MM.1S (cell line): ENCODE data around the gene HS6ST3.

Source experiments
- DNase-seq: peaks from one replicate; pipeline ENCODE4 v3.0.0-alpha.2; 2015
- H2AFZ ChIP-seq: fragments of 300-600 bp; sonication (generic); 2 replicates; pipeline ENCODE4 v1.6.0; 2016; ENCODE audit warnings: antibody characterized with exemption, low read length
- H3F3A ChIP-seq: fragments of 300-600 bp; sonication (generic); 2 replicates; pipeline ENCODE4 v1.6.1; 2016; ENCODE audit warnings: mild to moderate bottlenecking, antibody characterized with exemption, low read length, moderate library complexity, mixed read lengths; ENCODE audit not compliant: insufficient read depth
- H3K27ac ChIP-seq: fragments of 300-600 bp; sonication (generic); 2 replicates; pipeline ENCODE4 v1.5.1; 2016; ENCODE audit warnings: mild to moderate bottlenecking, low read length
- H3K27me3 ChIP-seq: fragments of 300-600 bp; sonication (generic); replicated peaks from 2 replicates; pipeline ENCODE4 v1.6.0; 2016; ENCODE audit warnings: low read length; ENCODE audit not compliant: insufficient read depth
- H3K36me3 ChIP-seq: fragments of 300-600 bp; sonication (generic); replicated peaks from 2 replicates; pipeline ENCODE4 v1.6.1; 2016; ENCODE audit warnings: mild to moderate bottlenecking, low read length, mixed read lengths; ENCODE audit not compliant: insufficient read depth
- H3K4me1 ChIP-seq: fragments of 300-600 bp; sonication (generic); 2 replicates; pipeline ENCODE4 v1.6.1; 2016; ENCODE audit warnings: low read length, mixed read lengths
- H3K4me2 ChIP-seq: fragments of 300-600 bp; sonication (generic); 2 replicates; pipeline ENCODE4 v1.6.0; 2016; ENCODE audit warnings: low read depth, low read length
- H3K4me3 ChIP-seq: fragments of 300-600 bp; sonication (generic); 2 replicates; pipeline ENCODE4 v1.5.1; 2016; ENCODE audit warnings: low read length, mixed read lengths
- H3K79me2 ChIP-seq: fragments of 300-600 bp; sonication (generic); 2 replicates; pipeline ENCODE4 v1.6.1; 2016; ENCODE audit warnings: mixed run types, low read length, mixed read lengths
- H3K9ac ChIP-seq: fragments of 300-600 bp; sonication (generic); 2 replicates; pipeline ENCODE4 v1.6.1; 2016; ENCODE audit warnings: low read length, mixed read lengths
- H3K9me2 ChIP-seq: fragments of 300-600 bp; sonication (generic); replicated peaks from 2 replicates; pipeline ENCODE4 v1.6.1; 2016; ENCODE audit warnings: mild to moderate bottlenecking, low read length, mixed read lengths; ENCODE audit not compliant: insufficient read depth
- H3K9me3 ChIP-seq: fragments of 300-600 bp; sonication (generic); replicated peaks from 2 replicates; pipeline ENCODE4 v1.6.1; 2016; ENCODE audit warnings: mild to moderate bottlenecking, low read length, mixed read lengths; ENCODE audit not compliant: insufficient read depth
- H4K20me1 ChIP-seq: fragments of 300-600 bp; sonication (generic); 2 replicates; pipeline ENCODE4 v1.6.1; 2016; ENCODE audit warnings: mild to moderate bottlenecking, low read length, moderate library complexity, mixed read lengths; ENCODE audit not compliant: insufficient read depth
- EZH2 ChIP-seq: fragments of 300-600 bp; sonication (generic); optimal IDR thresholded peaks from 2 replicates; pipeline ENCODE3; 2017; ENCODE audit warnings: low read depth, mild to moderate bottlenecking, antibody characterized with exemption, low read length, mixed read lengths
- EZH2phosphoT487 ChIP-seq: fragments of 300-600 bp; sonication (generic); IDR thresholded peaks from 2 replicates; pipeline ENCODE4 v1.6.1; 2018; ENCODE audit warnings: antibody characterized with exemption, low read length
- TF ChIP-seq, protein P1 (sequence below): fragments of 300-600 bp; sonication (generic); IDR thresholded peaks from 2 replicates; pipeline ENCODE4 v1.5.1; 2016; ENCODE audit warnings: antibody characterized with exemption, low read length, mixed read lengths

Gene HS6ST3

DNA sequence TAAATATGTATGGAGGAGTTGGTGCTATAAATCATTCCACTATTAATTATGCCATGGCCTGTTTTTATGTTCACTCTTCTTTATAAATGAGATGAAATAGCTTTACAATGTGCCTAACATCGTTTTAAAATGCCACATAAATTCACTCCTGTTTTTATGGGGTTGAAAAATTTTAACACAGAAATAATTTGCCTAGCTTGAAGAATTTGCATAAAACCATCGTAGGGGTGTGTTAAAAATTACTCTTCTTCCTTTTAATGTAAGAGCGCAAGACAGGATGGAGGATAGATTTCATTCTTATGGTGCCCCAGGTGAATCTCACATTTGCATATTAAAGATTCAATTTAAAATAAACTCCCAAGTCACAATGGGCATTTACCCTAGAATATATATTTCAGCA lies 456.6 kb downstream of the HS6ST3 start:
- no peak for DNase-seq
- Histone ChIP-seq H3K4me1 (no peaks in the 10 kb centered on the region), H3F3A (no peaks in the 10 kb centered on the region)

DNA sequence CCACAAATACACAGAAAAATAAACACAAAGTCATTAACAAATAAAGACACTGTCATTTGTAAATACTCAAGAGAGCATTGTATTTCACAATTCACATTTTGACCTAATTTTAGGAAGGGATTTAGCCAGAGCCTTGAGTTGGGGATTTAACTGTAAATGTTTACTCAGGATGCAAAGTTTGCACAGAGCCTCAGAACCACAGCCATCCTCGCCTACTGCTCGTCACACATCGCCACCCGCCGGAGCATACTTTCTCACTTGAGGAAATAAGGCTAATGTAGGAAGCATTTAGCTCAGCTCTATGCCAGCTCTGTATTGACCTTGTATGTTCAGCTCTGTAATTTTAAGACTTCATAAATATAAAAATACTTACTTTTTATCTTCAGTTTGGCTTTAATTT lies 461.6 kb downstream of the HS6ST3 start:
- no peak overlapping the region for H3K27ac ChIP-seq
- no peaks in the 10 kb centered on the region for H3K9me2 ChIP-seq
- no peaks in the 10 kb centered on the region for H3K9me3 ChIP-seq
- DNase-seq: no peak
- H3K36me3 ChIP-seq: no peaks in the 10 kb centered on the region
- no peak overlapping the region for H2AFZ ChIP-seq
- H3K4me1 ChIP-seq: no peaks in the 10 kb centered on the region
- no peak overlapping the region for H3K4me2 ChIP-seq
- no peak overlapping the region for H3K9ac ChIP-seq
- H3F3A ChIP-seq: no peaks in the 10 kb centered on the region
- H3K4me3 ChIP-seq: no peak overlapping the region
- H3K27me3 ChIP-seq: no peaks in the 10 kb centered on the region
- no peak for TF ChIP-seq EZH2phosphoT487
- no peak for TF ChIP-seq EZH2
- TF ChIP-seq, protein P1, sequence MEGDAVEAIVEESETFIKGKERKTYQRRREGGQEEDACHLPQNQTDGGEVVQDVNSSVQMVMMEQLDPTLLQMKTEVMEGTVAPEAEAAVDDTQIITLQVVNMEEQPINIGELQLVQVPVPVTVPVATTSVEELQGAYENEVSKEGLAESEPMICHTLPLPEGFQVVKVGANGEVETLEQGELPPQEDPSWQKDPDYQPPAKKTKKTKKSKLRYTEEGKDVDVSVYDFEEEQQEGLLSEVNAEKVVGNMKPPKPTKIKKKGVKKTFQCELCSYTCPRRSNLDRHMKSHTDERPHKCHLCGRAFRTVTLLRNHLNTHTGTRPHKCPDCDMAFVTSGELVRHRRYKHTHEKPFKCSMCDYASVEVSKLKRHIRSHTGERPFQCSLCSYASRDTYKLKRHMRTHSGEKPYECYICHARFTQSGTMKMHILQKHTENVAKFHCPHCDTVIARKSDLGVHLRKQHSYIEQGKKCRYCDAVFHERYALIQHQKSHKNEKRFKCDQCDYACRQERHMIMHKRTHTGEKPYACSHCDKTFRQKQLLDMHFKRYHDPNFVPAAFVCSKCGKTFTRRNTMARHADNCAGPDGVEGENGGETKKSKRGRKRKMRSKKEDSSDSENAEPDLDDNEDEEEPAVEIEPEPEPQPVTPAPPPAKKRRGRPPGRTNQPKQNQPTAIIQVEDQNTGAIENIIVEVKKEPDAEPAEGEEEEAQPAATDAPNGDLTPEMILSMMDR: no peak
- H4K20me1 ChIP-seq: no peaks in the 10 kb centered on the region
- H3K79me2 ChIP-seq: no peaks in the 10 kb centered on the region

More for the DNA sequence above, 456.6 kb downstream of the HS6ST3 start:
- H3K9me3 ChIP-seq: no peaks in the 10 kb centered on the region
- H3K27ac ChIP-seq: no peak overlapping the region
- TF ChIP-seq EZH2 (no peak), EZH2phosphoT487 (no peak)
- TF ChIP-seq, protein P1: no peak
- H3K27me3 ChIP-seq: no peaks in the 10 kb centered on the region
- no peak overlapping the region for H2AFZ ChIP-seq
- no peaks in the 10 kb centered on the region for H3K9me2 ChIP-seq
- no peak overlapping the region for H3K4me3 ChIP-seq
- H3K36me3 ChIP-seq: no peaks in the 10 kb centered on the region
- H3K4me2 ChIP-seq: no peak overlapping the region
- H3K9ac ChIP-seq: no peak overlapping the region
- no peaks in the 10 kb centered on the region for H4K20me1 ChIP-seq
- H3K79me2 ChIP-seq: no peaks in the 10 kb centered on the region

DNA sequence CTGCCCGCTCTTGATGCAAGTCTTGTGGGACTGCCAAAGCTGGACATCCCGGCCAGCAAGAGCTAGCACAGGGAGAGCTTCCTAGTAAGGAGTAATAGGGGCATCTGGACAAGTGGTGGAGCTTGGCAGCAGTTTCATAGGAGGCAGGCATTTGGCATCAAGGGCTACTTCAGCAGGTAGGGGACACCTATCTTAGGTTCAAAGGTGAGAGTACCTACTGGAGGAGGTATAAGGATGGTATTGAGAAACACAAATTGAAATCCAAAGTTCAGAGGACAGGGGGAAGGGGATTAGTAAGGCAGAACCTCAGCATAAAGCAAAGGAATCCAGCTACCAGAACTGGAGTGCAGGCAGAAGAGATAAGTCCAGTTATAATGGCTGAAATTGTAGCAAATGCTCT lies 462.7 kb downstream of the HS6ST3 start:
- H4K20me1 ChIP-seq: no peaks in the 10 kb centered on the region
- no peaks in the 10 kb centered on the region for H3K9me3 ChIP-seq
- H3K36me3 ChIP-seq: no peaks in the 10 kb centered on the region
- no peak overlapping the region for H3K9ac ChIP-seq
- no peaks in the 10 kb centered on the region for H3K79me2 ChIP-seq
- H3F3A ChIP-seq: no peaks in the 10 kb centered on the region
- no peaks in the 10 kb centered on the region for H3K27me3 ChIP-seq
- H3K27ac ChIP-seq: no peak overlapping the region
- no peak overlapping the region for H3K4me2 ChIP-seq
- no peak overlapping the region for H2AFZ ChIP-seq
- H3K9me2 ChIP-seq: no peaks in the 10 kb centered on the region
- H3K4me3 ChIP-seq: no peak overlapping the region
- no peak for DNase-seq
- no peak for TF ChIP-seq EZH2phosphoT487
- TF ChIP-seq, protein P1: no peak
- TF ChIP-seq EZH2: no peak
- H3K4me1 ChIP-seq: no peaks in the 10 kb centered on the region
